Panc1 (cell line): Measurements from ENCODE around the gene ZNF318. TPM values are rescaled to one million over a fixed set of nuclear protein-coding genes. Genes with fewer than 3 reads are reported as not detected.
"Not testable (repeated sequence)": the region's sequence is repeated elsewhere in the genome, so short reads cannot be mapped to it uniquely, and the experiment has no call there.

Source experiments
- ATAC-seq: fragments of 200-7000 bp; cut with Tn5 transposase; 2 replicates; pipeline ENCODE4 v1.9.1; 2020; ENCODE audit warnings: mild to moderate bottlenecking, moderate library complexity
- Bru-seq: library from RNA; stranded (reverse); fragments of 400-500 nt; gene quantifications from one replicate; lab custom pipeline; 2021; lab: Mats Ljungman, UMichigan
- BruChase-seq, 2 experiments: library from RNA; stranded (reverse); fragments of 400-500 nt; gene quantifications; one replicate each; lab custom pipeline; 2021; lab: Mats Ljungman, UMichigan
- BruUV-seq: library from RNA; stranded (reverse); fragments of 400-500 nt; replicated peaks from 2 replicates; lab custom pipeline; 2021; lab: Mats Ljungman, UMichigan
- CTCF ChIA-PET: fragments of 300-600 bp; sonication (Branson Sonifier 250); formaldehyde crosslinking; loops from one replicate; lab custom pipeline; 2022; ENCODE audit warnings: antibody characterized with exemption; lab: Charles Lee
- POLR2A ChIA-PET: fragments of 300-600 bp; sonication (Branson Sonifier 250); formaldehyde crosslinking; loops from one replicate; lab custom pipeline; 2022; ENCODE audit warnings: antibody characterized with exemption; lab: Charles Lee
- DNase-seq: peaks from one replicate; pipeline ENCODE4 v3.0.0-alpha.2; 2010; ENCODE audit warnings: low read depth, low spot score
- H3K27ac ChIP-seq: 2 replicates; pipeline ENCODE4 v1.5.1; 2011; ENCODE audit warnings: mild to moderate bottlenecking, low read length, inconsistent platforms
- H3K27me3 ChIP-seq: fragments of 200-500 bp; sonication (Bioruptor generic); 2 replicates; pipeline ENCODE4 v1.6.0; 2014; ENCODE audit warnings: low read length, inconsistent platforms; ENCODE audit not compliant: control insufficient read depth, insufficient read depth
- H3K36me3 ChIP-seq: fragments of 200-500 bp; sonication (Bioruptor generic); 2 replicates; pipeline ENCODE4 v1.5.1; 2014; ENCODE audit warnings: inconsistent platforms, mild to moderate bottlenecking, low read length, moderate library complexity; ENCODE audit not compliant: control insufficient read depth, insufficient read depth
- H3K4me1 ChIP-seq: 2 replicates; pipeline ENCODE4 v1.5.1; 2011; ENCODE audit warnings: inconsistent platforms, mild to moderate bottlenecking, low read length, moderate library complexity; ENCODE audit not compliant: control insufficient read depth, insufficient read depth
- H3K4me3 ChIP-seq, 2 experiments: 2 replicates each; pipeline ENCODE4 v1.5.1; 2011 to 2012; ENCODE audit warnings: low read depth in 2 of 2, low read length in 2 of 2, mild to moderate bottlenecking in 2 of 2, inconsistent platforms in 1 of 2, moderate library complexity in 1 of 2
- H3K9me3 ChIP-seq: fragments of 200-500 bp; sonication (Bioruptor generic); 2 replicates; pipeline ENCODE4 v1.5.1; 2014; ENCODE audit warnings: low read depth, mild to moderate bottlenecking, inconsistent platforms, low read length, moderate library complexity; ENCODE audit not compliant: control insufficient read depth, insufficient read depth
- CTCF ChIP-seq: fragments of 450-650 bp; IDR thresholded peaks from 2 replicates; pipeline ENCODE4 v1.5.1; 2017; ENCODE audit warnings: mild to moderate bottlenecking
- POLR2AphosphoS5 ChIP-seq: IDR thresholded peaks from 2 replicates; pipeline ENCODE4 v1.6.1; 2012; ENCODE audit warnings: mild to moderate bottlenecking, low read depth, low read length, moderate library complexity
- REST ChIP-seq, 2 experiments: IDR thresholded peaks; 2 replicates each; pipeline ENCODE4 v1.6.1; 2011 to 2012; ENCODE audit warnings: low read depth in 2 of 2, control low read depth in 1 of 2, low read length in 1 of 2, mild to moderate bottlenecking in 1 of 2, moderate library complexity in 1 of 2; ENCODE audit not compliant: insufficient read depth in 1 of 2
- SIN3A ChIP-seq: IDR thresholded peaks from 2 replicates; pipeline ENCODE4 v1.6.1; 2012; ENCODE audit warnings: low read depth, mild to moderate bottlenecking, low read length, moderate library complexity, borderline replicate concordance; ENCODE audit not compliant: insufficient read depth
- TCF7L2 ChIP-seq: IDR thresholded peaks from 2 replicates; pipeline ENCODE4 v1.6.1; 2011; ENCODE audit warnings: mild to moderate bottlenecking, low read depth, low read length, inconsistent platforms
- in situ Hi-C: cut with HindIII; loops from 2 replicates; pipeline ENCODE4 v1.10.0; 2016; ENCODE audit warnings: low sequenced_read_pairs, low pct_unique_long_range_greater_than_20kb
- intact Hi-C: fragments of 100-400 bp; cut with micrococcal nuclease; formaldehyde crosslinking; loops from one replicate; pipeline ENCODE4 v1.10.0; 2022; ENCODE audit not compliant: unreplicated experiment
- long read RNA-seq: library from polyadenylated mRNA; unstranded; transcript quantifications from one replicate; pipeline ENCODE4 v2.0.0, GENCODE V29; 2021; ENCODE audit not compliant: unreplicated experiment
- polyA plus RNA-seq: library from polyadenylated mRNA; unstranded; fragments of >200 nt; gene quantifications from one replicate; pipeline ENCODE4 v1.2.1, GENCODE V29; 2012; ENCODE audit warnings: missing spikeins; ENCODE audit not compliant: insufficient read length
- total RNA-seq: library from RNA; stranded (reverse); gene quantifications from one replicate; pipeline ENCODE4 v1.2.1, GENCODE V29; 2021; ENCODE audit not compliant: unreplicated experiment

Gene ZNF318
- total RNA-seq (28.0 TPM), Bru-seq, nascent RNA (percentile 72 among the genes with signal in this experiment), BruChase-seq, experiment 1, labeled RNA remaining after a 2-hour chase (percentile 87 among the genes with signal in this experiment), BruChase-seq, experiment 2, labeled RNA remaining after a 6-hour chase (percentile 89 among the genes with signal in this experiment)
- polyA plus RNA-seq, result 10.6 TPM
- long read RNA-seq, full-length matches to known transcripts, result 6 of 48 reads
- long read RNA-seq, partial matches to known transcripts, result 13 of 48 reads
- long read RNA-seq, other reads (novel, unspliced or antisense), result 29 of 48 reads

GRCh38 chr6:43369174-43370002, at the start of gene ZNF318:
Gene ZNF318, minus strand, starts transcription at chr6:43369647. Its CDS starts 282 bp downstream, at chr6:43369365.
- CTCF ChIA-PET, result interaction anchor here (0.5 to 0.7 kb wide), 4 partner anchors 28 to 440 kb away, joined by 3 to 7 read pairs (median 4); no protein-coding TSS in a partner anchor
- in situ Hi-C loops, result no loop called here
- Histone ChIP-seq H3K9me3 (no peaks in the 10 kb centered on the region), H3K27me3 (no peaks in the 10 kb centered on the region), H3K4me3 (peak within 1 kb of the TSS; percentile 81 to 86), H3K36me3 (peaks cover 8% of the 10 kb centered on the region), H3K4me1 (peaks cover 10% of the 10 kb centered on the region), H3K27ac (peak within 1 kb of the TSS; percentile 96)
- DNase-seq (peak; percentile 77), ATAC-seq (peak; percentile 99)
- intact Hi-C loops, result no loop called here
- TF ChIP-seq REST (IDR thresholded peaks at IDR 0.05; ENCODE audit: insufficient read depth in 1 of 2, low read depth in 2 of 2, low read length in 1 of 2) (no peak), POLR2AphosphoS5 (peak; percentile 76), TCF7L2 (no peak), SIN3A (peak; percentile 55; the same call in 1 of the 2 replicates), CTCF (no peak; the same call in 1 of the 2 replicates)
- no TSS peak for BruUV-seq
- POLR2A ChIA-PET, result interaction anchor here (0.5 to 0.7 kb wide), 5 partner anchors 9 to 344 kb away, joined by 3 to 11 read pairs (median 5); no protein-coding TSS in a partner anchor

- POLR2A ChIA-PET, result no interaction called here
- Histone ChIP-seq H3K27ac (no peak overlapping the region), H3K4me1 (no peaks in the 10 kb centered on the region), H3K9me3 (no peaks in the 10 kb centered on the region), H3K4me3 (no peak overlapping the region), H3K36me3 (no peaks in the 10 kb centered on the region), H3K27me3 (no peaks in the 10 kb centered on the region; the same call in 1 of the 2 replicates)
- intact Hi-C loops (no loop called here), in situ Hi-C loops (no loop called here)
- TF ChIP-seq TCF7L2 (no peak), REST (IDR thresholded peaks at IDR 0.05; ENCODE audit: insufficient read depth in 1 of 2, low read depth in 2 of 2, low read length in 1 of 2) (no peak), POLR2AphosphoS5 (no peak), SIN3A (no peak), CTCF (no peak)
- DNase-seq, result no peak
- CTCF ChIA-PET, result no interaction called here
- no peak for ATAC-seq
- no TSS peak for BruUV-seq
Observed at GRCh38 chr6:43416935-43417334, 47.5 kb upstream of the ZNF318 start.

GRCh38 chr6:43415275-43415674, 45.8 kb upstream of the ZNF318 start:
- H3K4me1 ChIP-seq, intact Hi-C loops, H3K36me3 ChIP-seq, POLR2A ChIA-PET, H3K27me3 ChIP-seq, ATAC-seq, H3K4me3 ChIP-seq, in situ Hi-C loops, BruUV-seq, H3K9me3 ChIP-seq, DNase-seq, H3K27ac ChIP-seq, CTCF ChIA-PET: not testable (repeated sequence)
